ENCODE data around the gene BDP1.

DNA sequence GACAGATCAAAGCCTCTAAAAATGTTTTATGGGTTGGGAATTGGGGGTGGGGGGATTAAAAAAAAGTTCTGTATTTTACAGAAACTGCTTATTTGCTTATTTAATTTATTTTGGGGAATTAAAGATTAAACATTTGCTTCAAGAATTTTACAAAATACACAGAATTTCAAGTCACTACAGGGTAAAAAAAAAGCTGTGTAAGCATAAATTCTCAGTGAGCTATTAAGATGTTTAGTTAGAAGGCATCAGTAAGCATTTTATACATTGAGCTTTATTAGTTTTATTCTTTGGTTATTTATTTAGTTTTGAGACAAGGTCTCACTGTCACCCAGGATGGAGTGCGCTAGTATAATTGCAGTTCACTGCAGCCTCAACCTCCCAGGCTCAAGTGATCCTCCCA lies 5.2 kb downstream of the BDP1 start:
- TF ChIP-seq, protein P1, sequence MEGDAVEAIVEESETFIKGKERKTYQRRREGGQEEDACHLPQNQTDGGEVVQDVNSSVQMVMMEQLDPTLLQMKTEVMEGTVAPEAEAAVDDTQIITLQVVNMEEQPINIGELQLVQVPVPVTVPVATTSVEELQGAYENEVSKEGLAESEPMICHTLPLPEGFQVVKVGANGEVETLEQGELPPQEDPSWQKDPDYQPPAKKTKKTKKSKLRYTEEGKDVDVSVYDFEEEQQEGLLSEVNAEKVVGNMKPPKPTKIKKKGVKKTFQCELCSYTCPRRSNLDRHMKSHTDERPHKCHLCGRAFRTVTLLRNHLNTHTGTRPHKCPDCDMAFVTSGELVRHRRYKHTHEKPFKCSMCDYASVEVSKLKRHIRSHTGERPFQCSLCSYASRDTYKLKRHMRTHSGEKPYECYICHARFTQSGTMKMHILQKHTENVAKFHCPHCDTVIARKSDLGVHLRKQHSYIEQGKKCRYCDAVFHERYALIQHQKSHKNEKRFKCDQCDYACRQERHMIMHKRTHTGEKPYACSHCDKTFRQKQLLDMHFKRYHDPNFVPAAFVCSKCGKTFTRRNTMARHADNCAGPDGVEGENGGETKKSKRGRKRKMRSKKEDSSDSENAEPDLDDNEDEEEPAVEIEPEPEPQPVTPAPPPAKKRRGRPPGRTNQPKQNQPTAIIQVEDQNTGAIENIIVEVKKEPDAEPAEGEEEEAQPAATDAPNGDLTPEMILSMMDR (IDR thresholded peaks at IDR 0.05), result no peak
- TF ChIP-seq EZH2 (IDR thresholded peaks at IDR 0.05), result no peak
- no peak for TF ChIP-seq EZH2phosphoT487 (IDR thresholded peaks at IDR 0.05)

All from neural progenitor cell (in vitro differentiated cells).